Stimulated activated CD4-positive, alpha-beta T cell treated with anti-CD3 and anti-CD28 coated beads, Interleukin-12 subunit alpha, Interleukin-12 subunit beta, amount 100 ng/mL, for 48 hours (primary cell): ENCODE data around the gene PAFAH1B2.
"Not testable (repeated sequence)": the region's sequence is repeated elsewhere in the genome, so short reads cannot be mapped to it uniquely, and the experiment has no call there.

Experiments
- DNase-seq, 3 donors: peaks; one replicate each; pipeline ENCODE4 v3.0.0-alpha.2; 2020; ENCODE audit warnings: low read depth in 2 of 3, low spot score in 1 of 3

Gene PAFAH1B2

DNA sequence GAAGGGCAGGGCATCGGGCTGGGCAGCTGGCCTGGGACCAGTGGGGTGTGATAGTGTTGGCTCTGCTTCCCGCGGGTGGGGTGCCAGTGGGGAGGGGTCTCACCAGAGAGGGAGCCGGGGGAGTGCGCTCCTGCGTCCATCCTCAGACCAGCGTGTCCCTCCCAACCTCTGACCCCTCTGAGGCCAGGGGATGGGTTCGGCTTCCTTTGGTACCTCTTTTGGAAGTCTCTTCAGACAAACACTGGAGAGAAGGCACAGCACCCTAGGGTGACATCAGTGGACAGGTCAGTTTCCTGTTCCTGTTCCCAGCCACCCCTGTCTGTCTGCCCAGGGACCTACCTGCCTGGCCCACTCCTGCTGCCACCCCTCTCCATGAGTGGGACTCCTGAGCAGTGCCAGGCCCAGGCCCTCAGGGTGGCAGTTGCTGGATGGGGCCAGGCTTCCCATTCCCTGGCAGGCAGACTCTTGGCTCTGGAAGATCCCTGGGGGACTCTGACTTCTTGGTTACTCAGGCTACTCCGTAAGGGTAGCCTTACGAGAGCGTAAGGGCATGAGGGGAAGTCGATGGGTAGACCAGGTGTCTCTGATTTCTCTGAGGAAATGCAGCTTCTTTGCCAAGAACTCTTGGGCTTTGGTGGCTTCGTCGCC lies 57.7 kb downstream of the PAFAH1B2 start:
- no peak for DNase-seq

DNA sequence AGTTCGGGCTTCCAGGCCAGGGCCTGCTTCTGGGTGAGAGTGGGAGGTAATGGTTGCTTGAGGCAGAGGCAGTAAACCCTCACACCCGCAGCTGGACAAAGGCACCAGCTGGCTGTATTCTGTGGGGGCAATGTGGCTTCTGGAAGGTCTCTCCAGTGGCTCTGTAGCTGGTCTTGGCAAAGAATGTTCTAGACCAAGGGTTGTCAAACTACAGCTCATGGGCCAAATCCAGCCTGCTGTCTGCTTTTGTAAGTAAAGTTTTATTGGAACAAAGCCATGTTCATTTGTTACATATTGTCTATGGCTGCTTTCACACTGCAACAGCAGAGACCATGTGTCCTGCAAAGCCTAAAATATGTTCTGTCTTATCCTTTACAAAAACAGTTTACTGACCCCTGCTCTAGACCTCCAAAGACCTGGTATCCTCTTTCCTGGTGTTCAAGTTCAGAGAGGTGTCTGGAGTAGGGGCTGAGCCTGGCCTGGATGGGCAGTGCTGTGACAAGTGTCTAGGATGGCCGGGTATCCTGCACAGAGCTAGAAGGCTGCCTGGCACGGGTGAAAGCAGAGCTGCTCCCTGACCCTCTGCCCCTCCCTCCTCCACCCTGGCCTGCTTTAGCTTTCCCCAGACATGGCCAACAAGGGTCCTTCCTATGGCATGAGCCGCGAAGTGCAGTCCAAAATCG lies 58.4 kb downstream of the PAFAH1B2 start:
- DNase-seq = no peak

GRCh38 chr11:117203069-117203407 lies 59.0 kb downstream of the PAFAH1B2 start:
- no peak for DNase-seq

- no peak for DNase-seq
These were observed 60.4 kb downstream of the PAFAH1B2 start for GRCh38 chr11:117204283-117205080.

GRCh38 chr11:117205211-117205818 lies 61.2 kb downstream of the PAFAH1B2 start:
- DNase-seq = no peak

DNA sequence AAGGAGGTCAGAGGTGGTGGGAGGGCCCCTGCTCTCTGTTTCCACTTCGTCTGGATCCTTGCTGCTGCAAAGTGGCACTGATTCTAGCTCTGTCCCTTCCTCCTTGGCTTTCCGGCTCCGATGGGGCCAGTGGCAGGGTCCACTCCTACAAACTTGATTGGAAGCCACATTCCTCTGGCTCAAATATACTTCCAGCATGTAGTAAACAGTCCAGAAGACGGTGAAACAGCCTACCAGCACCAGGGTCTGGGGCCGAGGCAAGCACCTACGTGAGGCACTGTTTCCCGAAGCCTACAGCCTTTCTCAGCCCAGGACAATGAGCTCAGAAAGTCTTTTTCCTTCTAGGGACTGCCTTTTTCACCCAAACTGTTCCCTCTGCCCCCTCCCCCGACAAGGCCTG lies 62.0 kb downstream of the PAFAH1B2 start:
- not testable (repeated sequence) for DNase-seq

GRCh38 chr11:117206859-117207258 lies 62.8 kb downstream of the PAFAH1B2 start:
- not testable (repeated sequence) for DNase-seq

DNA sequence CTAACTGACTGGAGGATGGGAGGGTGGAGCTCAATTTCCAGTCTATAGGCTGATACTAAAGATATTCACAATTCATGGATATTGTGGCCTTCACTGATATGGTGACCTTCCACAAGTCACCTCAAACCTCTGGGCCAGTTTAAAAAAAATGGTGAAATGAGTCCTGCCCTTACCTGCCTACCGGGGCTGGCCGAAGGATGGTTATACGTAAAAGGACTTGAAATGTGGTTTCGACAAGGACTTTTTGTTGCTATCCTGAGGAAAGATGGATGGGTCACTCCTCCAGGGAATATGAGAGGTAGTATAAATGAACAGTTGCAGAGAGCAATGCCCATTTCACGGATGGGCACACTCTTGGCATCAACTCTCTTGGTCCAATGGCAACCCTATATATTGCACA lies 63.4 kb downstream of the PAFAH1B2 start:
- DNase-seq = not testable (repeated sequence)

DNA sequence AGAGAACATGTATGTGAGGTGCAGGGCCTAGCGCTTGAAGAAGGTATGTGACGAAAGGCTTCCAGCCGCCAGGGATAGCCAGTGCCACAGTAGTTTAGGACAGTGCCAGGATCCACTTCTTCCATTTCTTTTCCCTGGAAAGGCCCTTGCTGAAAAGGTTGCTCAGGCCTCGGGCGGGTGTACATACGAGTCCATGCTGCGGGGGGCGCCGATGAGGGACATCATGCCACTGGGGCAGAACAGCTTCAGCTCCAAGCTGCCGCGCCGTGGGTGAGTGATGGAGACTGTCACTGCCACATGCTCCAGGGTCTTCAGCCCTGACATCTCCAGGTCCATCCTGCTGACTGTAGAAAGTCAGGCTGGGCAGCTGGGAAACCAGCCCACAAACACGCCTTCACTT lies 64.6 kb downstream of the PAFAH1B2 start:
- not testable (repeated sequence) for DNase-seq

DNA sequence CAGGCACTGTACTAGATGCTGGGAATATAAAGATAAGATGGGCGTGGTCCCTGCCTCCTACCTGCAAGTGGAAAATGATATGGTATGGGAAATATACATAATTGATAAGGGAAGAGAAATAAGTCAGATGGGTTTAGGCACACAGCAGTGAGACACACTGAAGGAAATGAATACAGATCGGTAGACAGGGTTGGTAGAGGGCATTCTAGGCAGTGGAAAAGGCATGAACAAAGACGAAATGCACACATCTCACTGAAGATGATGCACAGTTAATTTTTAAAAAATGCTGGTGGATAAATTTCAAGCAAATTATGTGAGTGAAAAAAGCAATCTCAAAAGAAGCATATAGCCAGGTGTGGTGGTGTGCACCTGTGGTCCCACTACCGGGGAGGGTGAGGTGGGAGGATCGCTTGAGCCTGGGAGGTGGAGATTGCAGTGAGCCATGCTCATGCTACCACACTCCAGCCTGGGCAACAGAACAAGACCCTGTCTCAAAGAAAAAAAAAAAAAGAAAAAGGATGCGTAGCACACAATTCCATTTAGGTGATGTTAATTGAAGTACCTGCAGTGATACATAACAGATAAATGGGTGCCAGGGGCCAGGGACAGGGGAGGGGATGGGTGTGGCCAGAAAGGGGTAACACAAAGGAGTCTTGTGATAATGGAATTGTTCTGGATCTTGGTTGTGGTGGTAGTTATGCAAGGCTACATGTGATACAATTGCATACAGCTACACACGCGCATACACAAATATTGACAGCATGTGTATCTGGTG lies 65.5 kb downstream of the PAFAH1B2 start:
- DNase-seq = not testable (repeated sequence)

- no peak for DNase-seq
These were observed 66.5 kb downstream of the PAFAH1B2 start for GRCh38 chr11:117210620-117211019.

GRCh38 chr11:117212697-117213355 lies 68.7 kb downstream of the PAFAH1B2 start:
- no peak for DNase-seq

GRCh38 chr11:117214404-117215110 lies 70.5 kb downstream of the PAFAH1B2 start:
- DNase-seq = no peak

GRCh38 chr11:117217141-117218084 lies 73.3 kb downstream of the PAFAH1B2 start:
- DNase-seq = no peak

- no peak for DNase-seq
These were observed 74.2 kb downstream of the PAFAH1B2 start for GRCh38 chr11:117218133-117218915.

GRCh38 chr11:117219001-117219400 lies 74.9 kb downstream of the PAFAH1B2 start:
- no peak for DNase-seq

DNA sequence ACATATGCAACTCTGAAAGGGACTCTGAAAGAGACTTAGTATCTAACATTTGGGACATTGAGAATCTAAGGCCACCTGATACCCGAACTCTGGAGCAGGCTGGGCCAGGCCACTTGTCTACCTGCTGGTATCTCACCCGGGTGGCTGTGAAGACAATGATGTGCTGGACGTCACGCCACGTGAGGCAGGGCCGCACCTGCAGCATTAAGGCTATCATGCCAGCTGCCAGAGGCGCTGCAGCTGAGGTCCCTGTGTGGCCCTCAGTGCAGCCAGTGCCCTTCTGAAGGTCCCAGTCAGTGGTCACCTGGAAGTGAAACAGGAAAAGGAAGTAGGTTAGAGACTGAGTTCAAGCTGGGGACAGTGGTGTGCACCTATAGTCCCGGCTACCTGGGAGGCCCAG lies 75.4 kb downstream of the PAFAH1B2 start:
- no peak for DNase-seq

GRCh38 chr11:117219995-117220394 lies 75.9 kb downstream of the PAFAH1B2 start:
- no peak for DNase-seq
